HG03439 (cell line): ENCODE data around the gene BASP1.
"Not testable (repeated sequence)": the region's sequence is repeated elsewhere in the genome, so short reads cannot be mapped to it uniquely, and the experiment has no call there.

Experiments
- ATAC-seq: cut with Tn5 transposase; IDR thresholded peaks from one replicate; pipeline ENCODE4 v1.9.1; 2021; ENCODE audit warnings: mild to moderate bottlenecking, moderate library complexity; ENCODE audit not compliant: unreplicated experiment

BASP1 gene

GRCh38 chr5:17249029-17249634 is 31.7 kb downstream of the BASP1 start:
- ATAC-seq: no peak

DNA sequence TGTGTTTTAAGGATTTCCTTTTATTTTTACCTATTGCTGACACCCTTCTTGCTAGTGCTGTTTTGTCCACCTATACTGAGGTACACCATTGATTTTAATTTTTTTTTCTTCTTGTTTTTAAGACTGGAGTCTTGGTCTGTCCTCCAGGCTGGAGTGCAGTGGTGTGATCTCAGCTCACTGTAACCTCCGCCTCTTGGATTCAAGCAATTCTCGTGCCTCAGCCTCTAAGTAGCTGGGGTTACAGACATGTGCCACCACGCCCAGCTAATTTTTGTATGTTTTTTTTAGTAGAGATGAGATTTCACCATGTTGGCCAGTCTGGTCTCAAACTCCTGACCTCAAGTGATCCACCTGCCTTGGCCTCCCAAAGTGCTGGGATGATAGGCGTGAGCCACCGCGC is 32.4 kb downstream of the BASP1 start:
- ATAC-seq: not testable (repeated sequence)

GRCh38 chr5:17252543-17252942 is 35.1 kb downstream of the BASP1 start:
- no peak for ATAC-seq

DNA sequence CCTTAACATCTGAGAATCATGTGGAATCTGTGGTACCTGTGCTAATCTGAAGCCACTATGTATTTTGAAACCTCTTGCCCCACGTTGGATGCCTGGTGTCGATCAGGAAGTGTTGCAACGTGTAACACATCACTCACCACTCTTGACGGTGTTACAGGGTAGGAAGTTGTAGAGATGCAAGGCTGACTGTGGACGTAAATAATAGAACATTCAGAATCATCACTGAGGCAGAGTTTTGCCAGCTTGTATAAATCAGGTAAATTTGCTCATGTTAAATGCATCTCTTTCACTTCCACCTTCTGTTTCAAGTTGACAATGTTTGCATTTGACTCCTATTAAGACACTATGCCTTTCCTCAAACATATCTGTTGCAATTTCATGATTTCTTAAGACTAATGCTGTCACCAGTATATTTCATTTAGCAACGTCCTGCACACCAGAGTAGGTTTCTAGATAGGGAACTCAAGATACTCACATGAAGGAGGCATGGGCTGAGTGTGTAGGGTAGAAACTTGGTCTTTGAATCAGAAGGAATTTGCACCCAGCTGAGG is 38.1 kb downstream of the BASP1 start:
- peak; percentile 41 for ATAC-seq

GRCh38 chr5:17256171-17256570 is 38.7 kb downstream of the BASP1 start:
- no peak for ATAC-seq

DNA sequence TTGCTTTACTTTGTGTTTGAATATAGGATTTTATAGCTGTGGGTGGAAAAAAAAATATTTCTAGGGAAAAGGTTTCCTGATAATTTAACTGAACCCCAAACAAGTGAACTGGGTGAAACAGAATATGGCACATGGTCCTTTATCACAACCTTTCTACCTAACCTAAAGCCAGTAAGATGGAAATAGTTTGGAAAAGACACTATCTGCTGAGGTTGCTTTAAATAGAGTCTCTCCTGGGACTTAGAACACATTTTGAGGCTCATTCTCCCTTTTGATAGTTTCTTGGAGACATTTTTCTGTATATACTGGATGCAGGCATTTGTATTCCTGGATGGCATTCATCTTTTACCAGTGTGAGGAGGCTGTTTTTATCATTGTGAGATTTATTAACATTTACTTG is 39.4 kb downstream of the BASP1 start:
- no peak for ATAC-seq

- ATAC-seq: peak; percentile 88
These were observed 40.4 kb downstream of the BASP1 start for GRCh38 chr5:17257705-17258273.

GRCh38 chr5:17258431-17258830 is 41.0 kb downstream of the BASP1 start:
- ATAC-seq: no peak

- ATAC-seq: not testable (repeated sequence)
These were observed 41.6 kb downstream of the BASP1 start for GRCh38 chr5:17259012-17259411.

GRCh38 chr5:17259630-17260257 is 42.3 kb downstream of the BASP1 start:
- ATAC-seq: no peak

DNA sequence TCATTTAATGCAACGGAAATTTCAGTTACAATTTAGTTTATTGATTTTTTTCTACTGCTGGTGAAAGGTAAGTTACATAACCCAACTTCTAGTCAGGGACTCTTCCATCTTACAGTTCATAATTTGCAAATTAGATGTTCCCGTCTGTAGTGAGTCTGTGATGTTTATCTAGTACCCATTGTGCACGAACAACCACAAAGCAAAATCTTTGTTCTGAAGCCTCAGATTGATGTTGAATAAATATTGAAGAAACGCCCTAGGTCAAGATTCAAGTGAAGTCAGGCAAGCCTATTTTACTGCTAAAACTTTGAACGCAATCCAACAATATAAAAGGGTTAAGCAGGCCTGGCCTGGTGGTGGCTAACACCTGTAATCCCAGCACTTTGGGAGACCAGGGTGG is 43.1 kb downstream of the BASP1 start:
- ATAC-seq: no peak

DNA sequence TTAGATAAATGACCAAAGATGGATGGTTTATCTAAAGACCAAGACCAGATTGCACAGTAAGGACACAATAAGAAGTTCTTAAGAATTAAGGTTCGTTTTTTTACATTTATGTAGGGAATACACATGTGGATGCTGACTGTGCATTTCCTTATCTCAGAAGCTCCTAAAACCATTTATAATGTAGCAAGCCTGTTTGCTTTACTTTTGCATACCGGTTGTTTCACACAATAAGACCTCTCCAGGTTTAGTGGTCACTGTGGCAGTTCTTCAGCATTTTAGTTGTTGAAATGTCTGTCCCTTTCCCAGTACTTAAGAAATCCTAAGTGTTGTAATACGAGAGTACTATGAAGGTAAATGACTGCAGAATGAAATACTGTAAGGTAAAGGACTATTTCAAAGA is 43.6 kb downstream of the BASP1 start:
- ATAC-seq: no peak

- ATAC-seq: no peak
These were observed 47.6 kb downstream of the BASP1 start for GRCh38 chr5:17265041-17265440.

DNA sequence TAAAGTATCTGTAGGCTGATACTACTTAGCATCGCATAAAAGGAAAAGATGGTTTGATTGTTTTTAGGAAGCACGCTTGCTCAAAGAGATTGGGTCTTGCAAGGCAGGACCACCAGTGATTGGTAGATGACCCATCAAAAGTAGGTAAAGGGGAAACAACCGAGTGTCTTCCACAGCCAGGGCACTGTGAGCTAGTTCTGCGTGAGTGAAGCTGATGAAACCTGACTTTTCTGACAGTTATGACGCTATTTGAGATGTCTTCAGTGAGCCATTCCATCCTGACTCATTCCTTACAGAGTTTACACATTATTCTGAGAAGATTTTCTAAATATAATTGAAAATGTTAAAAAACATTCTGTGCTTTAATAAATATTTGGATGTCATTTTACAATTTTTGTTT is 49.7 kb downstream of the BASP1 start:
- peak; percentile 71 for ATAC-seq

DNA sequence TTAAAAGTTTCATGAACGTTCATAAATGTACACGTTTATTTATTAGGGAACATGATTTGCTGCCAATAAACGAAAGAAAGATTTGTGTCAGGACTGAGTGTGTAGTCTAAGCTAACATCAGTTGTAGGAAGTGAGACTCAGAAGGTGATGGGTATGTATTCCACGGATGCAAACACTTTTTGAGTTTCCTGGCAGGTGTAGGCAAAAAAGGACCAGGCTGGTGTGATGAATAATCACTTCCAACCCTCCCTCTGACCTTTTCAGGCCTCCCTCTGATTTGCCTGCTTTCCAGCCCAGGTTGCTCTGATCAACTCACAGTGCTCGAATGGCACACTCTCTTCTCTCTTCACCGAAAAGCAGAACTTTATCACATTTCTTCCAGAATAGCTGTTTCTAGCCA is 51.8 kb downstream of the BASP1 start:
- ATAC-seq: peak; percentile 45

- ATAC-seq: no peak
These were observed 54.7 kb downstream of the BASP1 start for GRCh38 chr5:17272111-17272510.

- ATAC-seq: no peak
These were observed 58.1 kb downstream of the BASP1 start for GRCh38 chr5:17275289-17276158.

GRCh38 chr5:17276445-17276844 is 59.0 kb downstream of the BASP1 start:
- peak; percentile 60 for ATAC-seq

DNA sequence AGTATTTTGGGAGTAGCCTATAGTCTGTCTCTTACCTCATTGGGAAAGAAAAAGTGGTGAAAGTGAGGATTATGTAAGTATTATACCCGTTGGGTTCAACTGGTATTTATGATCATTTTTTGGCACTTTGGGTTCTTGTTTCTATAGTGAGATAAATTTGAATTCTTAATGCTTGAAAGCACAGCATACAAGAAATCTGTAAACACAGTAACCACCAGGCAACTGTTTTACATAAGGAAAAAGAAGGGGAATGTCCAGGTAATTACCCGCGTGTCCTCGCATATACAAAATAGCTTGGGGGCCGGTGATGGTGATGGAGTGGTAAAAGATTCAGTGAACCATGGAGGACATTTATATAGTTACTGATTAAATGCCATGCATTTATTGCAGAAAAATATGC is 60.5 kb downstream of the BASP1 start:
- ATAC-seq: peak; percentile 36

DNA sequence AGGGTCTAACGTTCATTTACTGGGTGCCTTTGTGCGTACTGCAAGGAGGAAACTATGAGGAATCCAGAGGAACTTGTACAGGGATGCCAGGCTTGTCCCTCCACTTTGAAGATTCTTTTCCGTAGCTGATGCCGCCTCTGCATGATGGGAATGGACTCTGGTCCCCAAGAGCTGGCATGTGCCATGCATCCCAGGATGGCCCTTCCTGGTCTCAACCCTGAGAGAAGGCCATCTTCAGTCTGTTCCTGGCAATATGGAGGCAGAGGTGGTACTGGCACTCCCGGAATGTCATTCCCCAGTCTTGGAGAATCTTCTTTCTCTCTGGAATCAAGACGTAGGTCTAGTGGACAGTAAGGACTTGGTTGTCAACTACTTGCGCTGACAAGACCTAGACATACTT is 61.5 kb downstream of the BASP1 start:
- no peak for ATAC-seq

- ATAC-seq: no peak
These were observed 62.1 kb downstream of the BASP1 start for GRCh38 chr5:17279487-17279886.
